ENCODE data around the gene CSNK1G2.
A peak's percentile ranks its signal among the peaks of the same experiment; 100 is the strongest.

Gene CSNK1G2

GRCh38 chr19:1945899-1946298, 4.9 kb downstream of the CSNK1G2 start:
- peak; percentile 32 for DNase-seq

- DNase-seq, result no peak
Observed at GRCh38 chr19:1947651-1948209, 6.8 kb downstream of the CSNK1G2 start.

GRCh38 chr19:1949304-1950101, 8.5 kb downstream of the CSNK1G2 start:
- no peak for DNase-seq

- DNase-seq, result no peak
Observed at GRCh38 chr19:1950640-1951039, 9.7 kb downstream of the CSNK1G2 start.

GRCh38 chr19:1952635-1953034, 11.7 kb downstream of the CSNK1G2 start:
- DNase-seq, result no peak

GRCh38 chr19:1953037-1953436, 12.1 kb downstream of the CSNK1G2 start:
- no peak for DNase-seq

- no peak for DNase-seq
Observed at GRCh38 chr19:1953441-1954094, 12.6 kb downstream of the CSNK1G2 start.

GRCh38 chr19:1954532-1954933, 13.6 kb downstream of the CSNK1G2 start:
- DNase-seq, result no peak

- DNase-seq, result no peak
Observed at GRCh38 chr19:1955171-1956121, 14.5 kb downstream of the CSNK1G2 start.

- DNase-seq, result no peak
Observed at GRCh38 chr19:1956122-1956494, 15.1 kb downstream of the CSNK1G2 start.

GRCh38 chr19:1956868-1957492, 16.0 kb downstream of the CSNK1G2 start:
- no peak for DNase-seq

GRCh38 chr19:1957562-1958248, 16.7 kb downstream of the CSNK1G2 start:
- no peak for DNase-seq

GRCh38 chr19:1959928-1960589, 19.1 kb downstream of the CSNK1G2 start:
- no peak for DNase-seq

- DNase-seq, result no peak
Observed at GRCh38 chr19:1961000-1961883, 20.3 kb downstream of the CSNK1G2 start.

GRCh38 chr19:1962674-1963073, 21.7 kb downstream of the CSNK1G2 start:
- DNase-seq, result no peak

- DNase-seq, result no peak
Observed at GRCh38 chr19:1967087-1967608, 26.2 kb downstream of the CSNK1G2 start.

- no peak for DNase-seq
Observed at GRCh38 chr19:1968279-1969175, 27.6 kb downstream of the CSNK1G2 start.

- DNase-seq, result no peak
Observed at GRCh38 chr19:1969176-1970002, 28.4 kb downstream of the CSNK1G2 start.
